K562 (cell line): ENCODE measurements around the gene METAP2. TPM values are rescaled to one million over a fixed set of nuclear protein-coding genes. Genes with fewer than 3 reads are reported as not detected.

ENCODE experiments used
- ATAC-seq: fragments of 200-7000 bp; cut with Tn5 transposase; 3 replicates; pipeline ENCODE4 v1.9.1; 2020; ENCODE audit warnings: moderate library complexity
- BruUV-seq: library from RNA; stranded (reverse); fragments of 400-500 nt; replicated peaks from 2 replicates; lab custom pipeline; 2021; lab: Mats Ljungman, UMichigan
- CTCF ChIA-PET: fragments of 300-600 bp; formaldehyde crosslinking; extraction: SDS; loops from one replicate; lab custom pipeline; 2021; ENCODE audit warnings: low intra/inter-chr PET ratio; lab: Yijun Ruan, JAX
- POLR2A ChIA-PET: fragments of 300-600, 350-650 bp; sonication (Branson Sonifier 250); formaldehyde crosslinking; extraction: SDS; loops from one replicate; lab custom pipeline; 2021; ENCODE audit warnings: antibody characterized with exemption, inconsistent platforms; lab: Yijun Ruan, JAX
- DNase-seq, 4 experiments: peaks; one replicate each; pipeline versions ENCODE4 v3.0.0 to v3.0.0-alpha.2; 2011 to 2018; ENCODE audit warnings: low spot score in 3 of 4, mixed read lengths in 3 of 4; ENCODE audit errors: extremely low read depth in 1 of 4
- FAIRE-seq: peaks from 2 replicates; lab custom pipeline; 2011; peaks lifted over from hg19 to GRCh38; lab: Jason Lieb, UNC
- H2AFZ ChIP-seq: 2 replicates; pipeline ENCODE4 v1.6.0; 2011; ENCODE audit warnings: low read depth, low read length, control low read depth, inconsistent platforms
- H3K27ac ChIP-seq: fragments of 200-600 bp; 3 replicates; pipeline ENCODE4 v1.8.0; 2011; ENCODE audit warnings: low read depth, mild to moderate bottlenecking, control low read depth, inconsistent platforms, low read length, moderate library complexity, mixed read lengths; ENCODE audit errors: extremely low read depth
- H3K27me3 ChIP-seq, 2 experiments: fragments of 300-600 bp in 1 of 2; 2 replicates in 1 of 2; 3 replicates in 1 of 2; pipeline versions ENCODE4 v1.6.0 to v1.8.0; 2011; ENCODE audit warnings: inconsistent platforms in 2 of 2, low read length in 2 of 2, mild to moderate bottlenecking in 1 of 2, mixed read lengths in 1 of 2, moderate library complexity in 1 of 2; ENCODE audit not compliant: control insufficient read depth in 2 of 2, insufficient read depth in 2 of 2
- H3K36me3 ChIP-seq: fragments of 300-600 bp; 3 replicates; pipeline ENCODE4 v1.8.0; 2011; ENCODE audit warnings: mild to moderate bottlenecking, low read length, inconsistent platforms; ENCODE audit not compliant: control insufficient read depth, insufficient read depth
- H3K4me1 ChIP-seq, 2 experiments: fragments of 200-600 bp in 1 of 2; replicated peaks in 1 of 2; 2 replicates in 1 of 2; 3 replicates in 1 of 2; pipeline versions ENCODE4 v1.5.1 to v1.8.0; 2011; ENCODE audit warnings: inconsistent platforms in 2 of 2, low read length in 2 of 2, mild to moderate bottlenecking in 1 of 2, mixed read lengths in 1 of 2, moderate library complexity in 1 of 2; ENCODE audit not compliant: control insufficient read depth in 2 of 2, insufficient read depth in 2 of 2
- H3K4me2 ChIP-seq: 2 replicates; pipeline ENCODE4 v1.6.1; 2011; ENCODE audit warnings: low read length, control low read depth, inconsistent platforms, mixed read lengths; ENCODE audit not compliant: insufficient read depth
- H3K4me3 ChIP-seq: fragments of 200-600 bp; sonication (generic), shearing (Covaris generic); 2 replicates; pipeline ENCODE4 v1.5.1; 2016; ENCODE audit warnings: control low read depth, inconsistent platforms
- H3K79me2 ChIP-seq: fragments of 200-600 bp; 3 replicates; pipeline ENCODE4 v1.8.0; 2011; ENCODE audit warnings: low read length, inconsistent platforms; ENCODE audit not compliant: control insufficient read depth, insufficient read depth
- H3K9ac ChIP-seq, 2 experiments: 2 replicates each; pipeline versions ENCODE4 v1.6.0 to v1.6.1; 2011; ENCODE audit warnings: low read depth in 2 of 2, low read length in 2 of 2, control low read depth in 1 of 2, inconsistent platforms in 1 of 2, mild to moderate bottlenecking in 1 of 2, mixed read lengths in 1 of 2; ENCODE audit not compliant: insufficient read depth in 1 of 2
- H3K9me1 ChIP-seq: one replicate; pipeline ENCODE4 v1.6.0; 2011; ENCODE audit warnings: inconsistent platforms, mild to moderate bottlenecking, low read length, moderate library complexity; ENCODE audit not compliant: control insufficient read depth, insufficient read depth
- H3K9me3 ChIP-seq: replicated peaks from 2 replicates; pipeline ENCODE4 v1.5.1; 2011; ENCODE audit warnings: low read depth, low read length, inconsistent platforms; ENCODE audit not compliant: control insufficient read depth, insufficient read depth
- H4K20me1 ChIP-seq: replicated peaks from 2 replicates; pipeline ENCODE4 v1.6.1; 2011; ENCODE audit warnings: low read length, inconsistent platforms, mixed read lengths; ENCODE audit not compliant: control insufficient read depth, insufficient read depth
- CCNT2 ChIP-seq: IDR thresholded peaks from 2 replicates; pipeline ENCODE4 v1.6.1; 2011; ENCODE audit warnings: borderline replicate concordance, low read depth, mild to moderate bottlenecking, moderate library complexity, mixed read lengths, low read length; ENCODE audit not compliant: insufficient read length; ENCODE audit errors: extremely low read depth
- HNRNPL ChIP-seq: fragments of 200-400 bp; formaldehyde crosslinking; IDR thresholded peaks from 2 replicates; pipeline ENCODE4 v1.6.1; 2017; ENCODE audit warnings: low read depth, mild to moderate bottlenecking, low read length
- OTX1 ChIP-seq: fragments of 450-650 bp; formaldehyde crosslinking; IDR thresholded peaks from 2 replicates; pipeline ENCODE4 v1.4.0; 2022; ENCODE audit warnings: mild to moderate bottlenecking
- POLR3A ChIP-seq: IDR thresholded peaks from 2 replicates; pipeline ENCODE4 v1.6.1; 2011; ENCODE audit warnings: borderline replicate concordance, mild to moderate bottlenecking, moderate library complexity; ENCODE audit not compliant: insufficient read length, insufficient read depth; ENCODE audit errors: extremely low read depth
- RAD51 ChIP-seq: fragments of 450-650 bp; IDR thresholded peaks from 2 replicates; pipeline ENCODE4 v1.7.1; 2016; ENCODE audit warnings: low read depth, mild to moderate bottlenecking, borderline replicate concordance
- SAP30 ChIP-seq: fragments of 200-600 bp; sonication (generic); IDR thresholded peaks from 2 replicates; pipeline ENCODE4 v1.6.1; 2012; ENCODE audit warnings: borderline replicate concordance, low read depth, mild to moderate bottlenecking, moderate library complexity, low read length, control low read depth, inconsistent platforms; ENCODE audit not compliant: insufficient read depth, poor library complexity, severe bottlenecking
- SRSF9 ChIP-seq: fragments of 200-400 bp; formaldehyde crosslinking; IDR thresholded peaks from 2 replicates; pipeline ENCODE4 v1.6.1; 2017; ENCODE audit warnings: low read depth, low read length, borderline replicate concordance
- YBX1 ChIP-seq: fragments of 450-650 bp; IDR thresholded peaks from 2 replicates; pipeline ENCODE4 v1.7.1; 2016; ENCODE audit warnings: mild to moderate bottlenecking
- ZFPM2 ChIP-seq: fragments of 250-450 bp; sonication (Bioruptor Pico); IDR thresholded peaks from 2 replicates; pipeline ENCODE4 v1.5.1; 2022; ENCODE audit warnings: mild to moderate bottlenecking
- ZNF175 ChIP-seq: fragments of 200-800 bp; sonication (Bioruptor generic); IDR thresholded peaks from 2 replicates; pipeline ENCODE4 v1.6.1; 2016; ENCODE audit warnings: low read depth, mild to moderate bottlenecking, missing genetic modification characterization, missing compliant biosample characterization
- ZNF316 ChIP-seq: fragments of 450-650 bp; IDR thresholded peaks from 2 replicates; pipeline ENCODE4 v1.6.1; 2016
- ZNF644 ChIP-seq: fragments of 200-800 bp; sonication (Bioruptor generic); IDR thresholded peaks from 2 replicates; pipeline ENCODE4 v1.6.1; 2016; ENCODE audit warnings: low read depth, missing genetic modification characterization, missing compliant biosample characterization
- WGBS: fragments of 100-300 bp; shearing (Covaris generic); methylation state at CpG from one replicate; pipeline ENCODE4 v1.1.6; 2016; ENCODE audit warnings: low coverage, mixed read lengths; ENCODE audit not compliant: insufficient coverage; ENCODE audit errors: missing lambda C conversion rate; 5-methylcytosine and 5-hydroxymethylcytosine counted together
- in situ Hi-C: fragments of 300-500 bp; cut with MboI; formaldehyde crosslinking; loops from 4 replicates; pipeline ENCODE4 v1.15.0; 2018; ENCODE audit warnings: inconsistent platforms, mixed read lengths
- intact Hi-C: fragments of 100-400 bp; cut with micrococcal nuclease; formaldehyde crosslinking; loops from 2 replicates; pipeline ENCODE4 v1.14.2; 2022
- polyA plus RNA-seq, 8 experiments: library from polyadenylated mRNA; depleted of rRNA in 4 of 8; stranded (reverse) in 5 of 8; unstranded in 3 of 8; fragments of >200 nt; fragmentation: Nextera tagmentation in 2 of 8; fragmentation: Illumina TruSeq in 1 of 8; extraction: Ambion mirVana in 2 of 8; extraction: Trizol in 1 of 8; gene quantifications; 2 replicates each; pipeline versions ENCODE4 v1.2.1 to v1.2.3, GENCODE V29; 2011 to 2014; ENCODE audit warnings: inconsistent platforms in 1 of 8, missing spikeins in 1 of 8
- total RNA-seq, 7 experiments: library from RNA; depleted of rRNA in 6 of 7; stranded (reverse); fragments of >200 nt in 6 of 7; fragmentation: Illumina TruSeq in 2 of 7; extraction: Trizol in 2 of 7; gene quantifications; 2 replicates each; pipeline versions ENCODE4 v1.2.1 to v1.2.3, GENCODE V29; 2011 to 2021; ENCODE audit warnings: low replicate concordance in 1 of 7

The METAP2 gene
- total and polyA plus RNA-seq, 9 of the 15 experiments (the other 6 are each of a cell fraction or from before 2014, with no cell fraction given), result 75.5 to 205 (median 164) TPM

- Histone ChIP-seq H4K20me1 (no peaks in the 10 kb centered on the region), H3K4me1 (no peaks in the 10 kb centered on the region), H2AFZ (no peak overlapping the region), H3K9me1 (no peaks in the 10 kb centered on the region), H3K27me3 (no peaks in the 10 kb centered on the region), H3K4me2 (no peak overlapping the region), H3K9me3 (no peaks in the 10 kb centered on the region; the same call in 1 of the 2 replicates), H3K79me2 (0 out of 3 replicates have a peak, but pooled peaks cover 8% of the 10 kb centered on the region), H3K4me3 (no peak overlapping the region), H3K9ac (no peak overlapping the region), H3K36me3 (peaks cover 93% of the 10 kb centered on the region), H3K27ac (no peak overlapping the region)
- no peak for DNase-seq
- intact Hi-C loops, result no loop called here
- no peak for ATAC-seq
- no peak for FAIRE-seq
- ChIA-PET CTCF (no interaction called here), POLR2A (no interaction called here)
- 97% methylated on average over 2 of the region's 2 CpGs for WGBS
- BruUV-seq, result no TSS peak
- TF ChIP-seq SAP30 (no peak), ZNF175 (CRISPR knock-in tag) (no peak), YBX1 (no peak), OTX1 (no peak), ZFPM2 (CRISPR knock-in tag) (no peak), POLR3A (no peak), CCNT2 (no peak), ZNF316 (no peak), RAD51 (no peak), HNRNPL (no peak), ZNF644 (tag) (no peak), SRSF9 (no peak)
- TF ChIP-seq, all 486 proteins: peak for 0
- in situ Hi-C loops, result no loop called here
These were observed 20.9 kb downstream of the METAP2 start for GRCh38 chr12:95494888-95495287.
